Cerebellar nuclear complex (tissue), 1 donor: ENCODE data around the gene SLC43A2.

Experiments
- DNase-seq, 2 experiments: peaks; one replicate each; lab custom pipeline; 2025; lab: John Stamatoyannopoulos, UW

The SLC43A2 gene

GRCh38 chr17:1562176-1562643 is 66.4 kb downstream of the SLC43A2 start:
- DNase-seq: no peak

GRCh38 chr17:1561420-1562175 is 67.0 kb downstream of the SLC43A2 start:
- no peak for DNase-seq

GRCh38 chr17:1560858-1561355 is 67.7 kb downstream of the SLC43A2 start:
- DNase-seq: no peak

GRCh38 chr17:1560101-1560857 is 68.4 kb downstream of the SLC43A2 start:
- no peak for DNase-seq

GRCh38 chr17:1559047-1560043 is 69.3 kb downstream of the SLC43A2 start:
- no peak for DNase-seq

GRCh38 chr17:1558401-1558800 is 70.2 kb downstream of the SLC43A2 start:
- no peak for DNase-seq

GRCh38 chr17:1557355-1558095 is 71.1 kb downstream of the SLC43A2 start:
- DNase-seq: no peak

- no peak for DNase-seq
Observed at GRCh38 chr17:1555651-1556471, 72.8 kb downstream of the SLC43A2 start.

GRCh38 chr17:1554751-1555540 is 73.7 kb downstream of the SLC43A2 start:
- DNase-seq: no peak

GRCh38 chr17:1553354-1554266 is 75.0 kb downstream of the SLC43A2 start:
- no peak for DNase-seq

- DNase-seq: no peak
Observed at GRCh38 chr17:1552932-1553331, 75.7 kb downstream of the SLC43A2 start.

- no peak for DNase-seq
Observed at GRCh38 chr17:1551741-1552140, 76.9 kb downstream of the SLC43A2 start.

GRCh38 chr17:1548032-1548431 is 80.6 kb downstream of the SLC43A2 start:
- DNase-seq: no peak

GRCh38 chr17:1546292-1546922 is 82.2 kb downstream of the SLC43A2 start:
- no peak for DNase-seq

GRCh38 chr17:1545618-1546017 is 83.0 kb downstream of the SLC43A2 start:
- DNase-seq: no peak

GRCh38 chr17:1542316-1542715 is 86.3 kb downstream of the SLC43A2 start:
- DNase-seq: no peak

- no peak for DNase-seq
Observed at GRCh38 chr17:1541367-1541904, 87.2 kb downstream of the SLC43A2 start.

- DNase-seq: no peak
Observed at GRCh38 chr17:1539811-1540210, 88.8 kb downstream of the SLC43A2 start.
